ENCODE data around the gene ABTB1.
"Not testable (repeated sequence)": the region's sequence is repeated elsewhere in the genome, so short reads cannot be mapped to it uniquely, and the experiment has no call there.

ABTB1 gene

DNA sequence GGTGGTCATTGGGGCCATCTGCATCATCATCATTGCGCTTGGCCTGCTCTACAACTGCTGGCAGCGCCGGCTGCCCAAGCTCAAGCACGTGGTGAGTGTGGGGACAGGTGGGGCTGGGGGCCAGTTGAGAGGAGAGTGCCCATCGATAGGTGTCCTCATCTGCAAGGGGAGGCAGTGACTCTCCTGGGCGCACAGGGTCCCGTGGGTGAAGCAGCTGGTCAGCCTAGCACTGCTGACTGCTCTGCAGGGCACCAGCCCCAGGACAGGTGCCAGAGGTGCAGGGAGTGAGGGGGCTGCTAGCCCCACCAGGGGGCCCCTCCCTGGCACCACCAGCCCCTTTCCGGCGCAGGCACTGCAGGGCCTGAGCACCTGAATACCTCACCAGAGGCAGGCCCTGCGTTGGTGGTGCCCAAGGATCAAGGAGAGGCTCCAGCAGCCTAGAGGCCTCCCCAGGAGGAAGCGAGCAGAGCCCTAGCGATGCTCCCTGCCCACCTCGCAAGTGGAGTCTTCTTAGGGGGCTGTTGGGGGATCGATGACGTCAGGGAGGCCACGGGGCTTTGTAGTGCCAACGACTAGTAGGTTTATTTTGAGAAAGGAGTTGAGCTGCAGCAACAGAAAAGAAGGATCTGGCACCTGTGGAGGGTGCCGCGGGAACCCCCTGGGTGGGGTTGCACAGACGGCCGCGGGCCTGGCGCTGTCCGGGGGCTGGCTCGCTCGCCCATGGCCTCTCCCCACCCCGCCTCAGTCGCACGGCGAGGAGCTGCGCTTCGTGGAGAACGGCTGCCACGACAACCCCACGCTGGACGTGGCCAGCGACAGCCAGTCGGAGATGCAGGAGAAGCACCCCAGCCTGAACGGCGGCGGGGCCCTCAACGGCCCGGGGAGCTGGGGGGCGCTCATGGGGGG is 976 bp upstream of the ABTB1 start:
- DNase-seq (ENCODE audit: low read depth, low spot score), result no peak

DNA sequence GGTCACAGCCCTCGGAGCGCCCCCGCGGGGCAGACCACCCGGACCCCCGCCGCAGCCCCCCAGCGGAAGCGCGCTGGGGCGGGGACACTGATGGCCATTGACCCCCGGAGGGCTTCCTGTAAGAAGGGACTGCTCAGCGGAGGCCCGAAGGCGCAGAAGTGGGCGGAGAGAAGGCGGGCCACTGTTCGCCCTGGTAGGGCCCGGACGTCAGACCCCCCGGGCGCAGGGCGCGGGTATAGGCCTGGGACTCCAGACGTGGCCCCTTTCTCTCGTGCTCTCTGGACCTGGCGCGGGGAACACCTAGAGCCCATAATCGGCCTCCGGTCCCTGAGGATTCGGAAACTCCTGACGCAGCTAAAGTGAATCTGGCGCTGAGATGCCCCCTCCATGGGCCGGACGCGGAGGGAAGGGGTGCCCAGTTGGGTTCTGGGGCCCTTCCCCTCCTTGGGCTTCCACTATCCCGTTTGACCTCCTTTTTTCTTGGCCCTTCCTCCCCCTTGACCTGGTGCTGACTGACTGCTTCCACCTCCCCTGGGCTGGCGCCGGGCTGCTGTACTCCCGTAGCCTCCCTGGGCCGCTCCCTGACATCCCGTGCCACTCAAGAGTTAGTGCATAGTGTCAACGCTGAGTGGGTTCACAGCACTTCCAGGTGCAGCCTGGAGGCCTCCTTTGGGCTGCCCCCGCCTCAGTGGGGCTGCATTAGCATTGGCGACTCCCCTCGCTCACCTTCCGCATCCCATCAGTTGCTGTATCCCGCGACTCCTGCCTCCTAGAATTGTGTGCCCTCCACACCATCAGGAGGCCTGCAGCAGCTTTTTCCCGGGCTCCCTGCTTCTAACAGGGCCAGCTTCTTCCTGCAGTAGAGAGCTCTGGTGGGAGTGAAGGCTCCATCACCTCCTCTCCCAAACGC is 694 bp downstream of the ABTB1 start:
- DNase-seq (ENCODE audit: low read depth, low spot score), result no peak

DNA sequence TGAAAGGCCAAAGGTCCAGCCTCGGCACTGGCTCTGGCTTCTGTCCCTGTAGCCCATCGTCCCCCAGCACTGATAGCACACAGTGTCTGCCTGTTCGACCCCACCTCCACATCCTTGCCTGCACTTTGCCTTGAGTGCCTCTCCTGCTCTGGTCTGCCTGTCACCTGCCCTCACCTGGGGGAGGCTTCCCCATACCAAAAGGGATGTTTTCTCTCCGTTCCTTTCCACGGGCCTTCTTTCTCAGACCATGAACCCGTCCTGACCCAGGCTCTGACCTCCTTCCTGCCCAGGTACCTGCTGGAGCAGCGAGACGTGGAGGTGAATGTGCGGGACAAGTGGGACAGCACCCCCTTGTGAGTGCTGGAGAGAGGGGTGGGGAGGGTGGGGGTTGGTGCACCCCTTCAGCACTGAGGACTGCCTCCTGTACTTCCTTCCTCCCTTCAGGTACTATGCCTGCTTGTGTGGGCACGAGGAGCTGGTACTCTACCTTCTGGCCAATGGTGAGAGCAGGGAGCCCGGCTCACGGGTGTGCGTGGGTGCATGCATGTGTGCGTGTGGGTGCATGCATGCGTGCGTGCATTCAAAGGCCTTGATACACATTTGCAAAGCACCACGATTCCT is 1.5 kb downstream of the ABTB1 start:
- no peak for DNase-seq (ENCODE audit: low read depth, low spot score)

DNA sequence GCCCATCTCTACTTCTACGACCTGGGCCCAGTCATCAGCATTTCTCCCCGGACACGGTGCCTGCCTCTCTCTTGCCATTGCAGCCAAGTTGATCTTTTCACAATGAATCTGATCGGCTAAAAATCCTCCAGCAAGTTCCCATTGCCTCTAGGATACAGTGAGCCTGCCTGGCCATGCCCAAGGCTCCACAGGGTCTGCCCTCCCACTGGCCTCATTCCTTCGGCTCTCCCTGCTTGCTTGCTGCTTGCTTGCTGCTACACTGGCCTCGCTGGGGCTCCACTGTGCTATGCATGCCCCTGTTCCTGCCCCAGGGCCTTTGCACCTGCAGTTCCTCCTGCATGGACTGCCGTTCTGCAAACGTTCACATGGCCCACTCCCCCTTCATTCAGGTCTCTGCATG is 2.0 kb downstream of the ABTB1 start:
- no peak for DNase-seq (ENCODE audit: low read depth, low spot score)

DNA sequence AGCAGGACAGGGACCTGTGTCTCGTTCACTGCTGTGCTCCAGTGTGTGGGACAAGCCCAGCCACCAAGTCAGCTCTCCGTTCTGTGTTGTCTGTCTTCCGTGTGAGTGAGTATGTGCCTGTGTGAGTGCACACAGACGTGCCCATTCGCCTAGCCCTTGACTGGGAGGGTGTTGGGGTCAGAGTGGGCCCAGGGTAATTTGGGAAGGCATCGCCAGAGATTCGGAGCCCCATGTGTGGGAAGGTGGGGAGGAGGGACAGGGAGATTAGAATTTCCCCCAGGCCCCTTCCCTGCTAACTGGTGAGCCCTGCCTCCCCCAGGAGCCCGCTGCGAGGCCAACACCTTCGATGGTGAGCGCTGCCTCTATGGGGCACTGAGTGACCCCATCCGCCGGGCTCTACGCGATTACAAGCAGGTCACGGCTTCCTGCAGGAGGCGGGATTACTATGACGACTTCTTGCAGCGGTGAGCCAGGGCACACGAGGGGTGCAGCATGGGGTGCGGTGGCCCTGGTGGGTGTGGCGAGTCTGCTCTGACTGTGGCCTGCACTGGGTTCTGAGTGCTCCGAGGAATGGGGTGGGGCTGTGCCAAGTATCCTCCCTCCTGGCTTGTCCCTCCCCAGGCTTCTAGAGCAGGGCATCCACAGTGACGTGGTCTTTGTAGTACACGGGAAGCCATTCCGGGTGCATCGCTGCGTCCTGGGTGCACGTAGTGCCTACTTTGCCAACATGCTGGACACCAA is 3.1 kb downstream of the ABTB1 start:
- DNase-seq (ENCODE audit: low read depth, low spot score), result no peak

DNA sequence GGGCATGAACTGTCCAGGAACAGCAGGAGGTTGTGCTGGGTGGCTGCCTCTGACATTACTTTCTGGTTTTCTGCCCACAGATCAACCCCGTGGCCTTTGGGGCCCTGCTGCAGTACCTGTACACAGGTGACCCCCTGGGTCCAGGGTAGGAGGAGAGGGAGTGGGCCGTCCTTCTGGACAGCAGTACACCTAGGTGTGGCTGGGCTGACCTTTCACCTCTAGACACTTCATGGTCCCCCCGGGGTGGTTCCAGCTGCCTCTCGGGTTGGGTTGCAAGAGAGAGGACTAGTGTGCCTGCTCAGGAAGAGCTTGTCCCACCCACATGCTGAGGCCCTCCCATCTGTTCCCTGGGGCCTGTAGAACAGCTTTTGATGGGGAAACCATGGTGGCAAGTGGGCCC is 3.7 kb downstream of the ABTB1 start:
- no peak for DNase-seq (ENCODE audit: low read depth, low spot score)

DNA sequence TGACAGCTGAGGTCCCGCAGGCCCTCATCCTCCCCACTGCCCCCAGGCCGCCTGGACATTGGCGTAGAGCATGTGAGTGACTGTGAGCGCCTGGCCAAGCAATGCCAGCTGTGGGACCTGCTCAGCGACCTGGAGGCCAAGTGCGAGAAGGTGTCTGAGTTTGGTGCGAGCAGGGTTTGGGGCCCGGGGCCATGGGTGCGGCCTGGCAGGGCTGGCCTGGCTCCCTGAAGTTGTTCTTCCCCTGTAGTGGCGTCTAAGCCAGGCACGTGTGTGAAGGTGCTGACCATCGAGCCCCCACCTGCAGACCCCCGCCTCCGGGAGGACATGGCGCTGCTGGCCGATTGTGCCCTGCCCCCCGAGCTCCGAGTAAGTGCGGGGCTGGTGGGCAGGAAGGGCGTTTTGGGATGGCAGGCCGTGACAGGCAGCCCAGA is 4.2 kb downstream of the ABTB1 start:
- no peak for DNase-seq (ENCODE audit: low read depth, low spot score)

DNA sequence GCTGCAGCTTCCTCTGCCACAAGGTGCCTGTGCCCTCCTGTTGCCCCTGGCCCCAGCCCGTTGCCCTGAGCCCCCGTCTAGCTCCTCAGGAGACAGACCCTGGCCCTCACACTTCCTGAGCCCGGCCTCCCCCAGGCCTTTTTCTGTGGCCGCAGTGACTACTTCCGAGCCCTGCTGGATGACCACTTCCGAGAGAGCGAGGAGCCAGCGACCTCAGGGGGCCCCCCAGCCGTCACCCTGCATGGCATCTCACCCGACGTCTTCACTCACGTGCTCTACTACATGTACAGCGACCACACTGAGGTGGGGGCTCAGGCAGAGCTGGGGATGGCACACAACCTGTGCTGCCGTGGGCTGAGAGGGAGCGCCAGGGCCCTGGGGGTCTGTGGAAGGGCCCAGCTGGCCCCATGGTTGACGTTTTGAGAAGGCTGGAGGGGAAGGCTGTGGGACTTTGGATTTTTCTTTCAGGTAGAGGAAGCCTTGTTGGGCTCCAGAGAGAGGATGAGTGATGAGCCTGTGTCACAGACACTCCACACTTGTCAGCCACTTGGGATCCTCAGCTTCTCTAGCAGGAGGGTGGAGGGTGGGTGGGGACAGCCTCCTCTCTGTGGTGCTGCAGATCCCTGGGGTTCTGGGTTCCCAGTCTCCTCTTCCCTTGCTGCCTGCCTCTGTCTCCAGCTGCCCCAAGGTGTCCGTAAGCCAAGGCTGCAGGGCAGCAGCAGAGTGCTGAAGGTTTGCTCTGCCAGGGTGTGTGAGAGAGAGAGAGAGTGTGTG is 5.0 kb downstream of the ABTB1 start:
- DNase-seq (ENCODE audit: low read depth, low spot score), result no peak

DNA sequence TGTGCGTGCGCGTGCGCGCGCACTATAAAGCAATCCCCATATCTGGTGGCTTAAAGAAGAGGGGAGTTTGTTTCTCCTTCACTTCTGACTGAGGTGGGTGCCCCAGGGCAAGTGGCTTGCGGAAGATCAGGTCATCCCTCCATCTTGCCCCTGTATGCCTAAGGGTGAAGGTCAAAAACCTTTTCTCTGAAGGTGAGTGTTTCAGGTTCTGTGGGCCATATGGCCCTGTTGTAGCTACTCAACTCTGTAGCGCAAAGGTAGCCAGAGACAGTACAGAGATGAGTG is 5.5 kb downstream of the ABTB1 start:
- no peak for DNase-seq (ENCODE audit: low read depth, low spot score)

DNA sequence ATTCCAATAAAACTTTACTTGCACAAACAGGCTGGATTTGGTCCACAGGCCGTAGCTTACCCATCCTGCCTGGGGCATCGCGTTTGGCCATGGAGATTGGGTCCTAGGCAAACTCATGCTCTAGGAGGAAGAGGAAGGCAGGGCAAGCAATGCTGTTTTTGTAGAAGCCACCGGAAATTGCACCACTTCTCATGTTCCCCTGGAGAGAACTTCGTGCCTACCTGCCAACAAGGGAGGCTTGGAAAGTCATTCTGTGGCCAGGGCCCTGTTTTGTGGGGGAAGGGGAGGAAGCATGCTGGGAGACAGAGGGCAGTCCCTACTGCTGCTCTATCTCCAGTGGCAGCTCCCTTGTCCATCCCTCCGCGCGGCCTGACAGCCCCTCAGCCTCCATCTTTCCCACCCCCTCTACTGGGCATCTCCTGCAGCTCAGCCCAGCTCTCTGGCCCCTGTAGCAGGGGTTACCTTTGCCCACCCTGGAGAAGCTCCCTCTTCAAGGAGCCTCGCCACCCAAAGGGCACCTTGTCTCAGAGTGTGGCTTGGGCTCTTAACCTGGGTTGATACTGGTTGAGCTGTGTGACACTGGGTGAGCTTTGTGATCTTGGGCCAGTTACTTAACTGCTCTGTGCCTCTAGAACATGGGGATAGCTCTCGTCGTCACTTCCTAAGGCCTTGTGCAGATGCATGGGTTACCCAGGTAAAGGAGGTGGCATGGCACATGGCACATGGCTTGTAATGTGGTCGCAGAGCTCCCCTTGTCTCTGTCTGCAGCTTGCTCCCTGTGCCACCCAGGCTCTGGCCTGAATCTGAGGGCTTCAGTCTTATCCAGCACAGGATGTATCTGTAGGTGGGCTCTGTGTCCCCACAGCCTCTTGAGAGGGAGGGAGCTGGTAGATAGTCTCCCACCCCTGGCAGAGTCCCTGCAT is 6.1 kb downstream of the ABTB1 start:
- no peak for DNase-seq (ENCODE audit: low read depth, low spot score)

DNA sequence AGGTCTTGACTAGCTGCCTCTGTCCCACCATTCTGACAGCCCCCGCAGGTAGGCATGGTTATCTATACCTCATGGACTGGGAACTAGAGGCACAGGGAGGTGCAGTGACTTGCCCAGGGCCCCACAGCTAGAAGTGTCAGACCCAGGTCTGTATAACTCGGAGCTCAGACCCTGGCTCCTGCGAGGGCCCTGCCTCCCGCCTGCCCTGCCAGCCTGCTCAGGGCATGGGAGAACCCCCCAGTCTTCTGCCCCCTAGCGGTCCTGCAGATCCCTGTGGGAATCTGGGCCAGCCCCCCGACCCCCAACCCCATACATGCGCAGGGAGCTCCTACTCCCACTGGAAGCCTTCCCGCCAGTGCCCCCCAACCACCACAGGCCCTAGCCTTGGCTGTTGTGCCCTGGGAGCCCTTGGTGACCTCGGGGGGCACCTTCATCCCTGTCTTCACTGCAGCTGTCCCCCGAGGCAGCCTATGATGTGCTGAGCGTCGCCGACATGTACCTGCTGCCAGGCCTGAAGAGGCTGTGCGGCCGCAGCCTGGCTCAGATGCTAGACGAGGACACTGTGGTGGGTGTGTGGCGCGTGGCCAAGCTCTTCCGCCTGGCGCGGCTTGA is 6.9 kb downstream of the ABTB1 start:
- no peak for DNase-seq (ENCODE audit: low read depth, low spot score)

DNA sequence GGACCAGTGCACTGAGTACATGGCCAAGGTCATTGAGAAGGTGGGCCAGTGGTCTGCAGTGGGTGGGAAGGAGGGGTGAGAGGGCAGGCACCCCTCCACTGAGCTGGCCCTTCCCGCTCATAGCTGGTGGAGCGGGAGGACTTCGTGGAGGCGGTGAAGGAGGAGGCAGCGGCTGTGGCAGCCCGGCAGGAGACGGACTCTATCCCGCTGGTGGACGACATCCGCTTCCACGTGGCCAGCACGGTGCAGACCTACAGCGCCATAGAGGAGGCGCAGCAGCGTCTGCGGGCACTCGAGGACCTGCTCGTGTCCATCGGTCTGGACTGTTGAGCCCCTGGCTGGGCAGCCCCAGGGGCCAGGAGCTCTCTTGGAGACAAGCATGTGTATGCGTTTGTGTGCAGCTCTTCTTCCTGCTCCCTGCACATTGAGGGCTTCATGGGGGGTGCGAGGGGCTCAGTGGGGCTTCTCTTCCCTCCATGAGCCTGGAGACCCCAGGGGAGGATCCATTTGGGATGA is 7.5 kb downstream of the ABTB1 start:
- no peak for DNase-seq (ENCODE audit: low read depth, low spot score)

DNA sequence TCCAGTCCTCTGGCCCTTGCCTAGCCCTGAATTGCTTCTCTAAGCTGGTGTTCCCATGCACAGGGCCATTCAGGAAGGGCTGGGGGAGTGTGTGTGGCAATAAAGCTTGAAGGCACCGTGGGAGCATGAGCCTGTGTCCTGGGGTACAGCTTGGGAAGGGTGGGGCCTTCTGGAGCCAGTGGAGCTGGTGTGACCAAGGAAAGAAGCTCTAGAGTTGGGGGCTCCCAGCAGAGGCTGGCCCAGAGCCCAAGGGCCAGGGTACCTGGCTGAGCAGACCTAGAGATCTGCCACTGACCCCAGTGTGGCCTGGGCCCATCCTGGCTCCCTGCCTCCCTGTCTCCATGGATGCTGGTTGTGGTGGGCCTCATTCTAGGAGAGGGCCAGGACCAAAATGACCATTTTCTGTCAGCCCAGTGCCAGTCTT is 8.1 kb downstream of the ABTB1 start:
- DNase-seq (ENCODE audit: low read depth, low spot score), result no peak

DNA sequence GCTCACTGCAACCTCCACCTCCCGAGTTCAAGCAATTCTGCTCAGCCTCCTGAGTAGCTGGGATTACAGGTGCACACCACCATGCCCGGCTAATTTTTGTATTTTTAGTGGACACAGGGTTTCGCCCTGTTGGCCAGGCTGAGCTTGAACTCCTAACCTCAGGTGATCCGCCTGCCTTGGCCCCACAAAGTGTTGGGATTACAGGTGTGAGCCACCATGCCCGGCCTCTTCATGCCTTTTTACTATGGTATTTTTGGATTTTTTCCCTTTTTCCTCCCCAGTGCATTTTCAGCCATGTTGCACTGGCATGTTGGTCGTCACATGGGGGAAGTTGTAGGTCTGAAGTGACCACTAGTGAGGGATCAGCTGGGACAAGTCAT is 9.4 kb downstream of the ABTB1 start:
- not testable (repeated sequence) for DNase-seq (ENCODE audit: low read depth, low spot score)

DNA sequence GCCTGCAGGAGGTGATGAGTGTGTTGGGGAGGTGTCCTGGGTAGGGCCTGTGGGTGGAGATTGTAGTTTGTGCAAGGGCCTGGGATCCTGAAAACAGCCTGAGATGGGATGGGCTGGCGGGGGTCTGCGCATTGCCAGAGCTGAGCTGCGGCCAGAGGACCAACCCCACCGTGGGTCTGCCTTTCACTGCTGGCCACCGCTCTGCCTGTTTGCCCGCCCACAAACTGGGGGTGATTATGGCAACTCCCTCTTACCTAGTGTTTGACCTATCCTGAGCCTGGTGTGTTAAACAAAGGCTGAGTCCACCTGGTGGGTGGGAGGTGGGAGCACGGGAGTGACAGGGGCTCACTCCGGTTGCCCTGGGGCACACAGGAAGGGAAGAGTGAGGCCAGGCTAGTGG is 9.8 kb downstream of the ABTB1 start:
- DNase-seq (ENCODE audit: low read depth, low spot score), result no peak

DNA sequence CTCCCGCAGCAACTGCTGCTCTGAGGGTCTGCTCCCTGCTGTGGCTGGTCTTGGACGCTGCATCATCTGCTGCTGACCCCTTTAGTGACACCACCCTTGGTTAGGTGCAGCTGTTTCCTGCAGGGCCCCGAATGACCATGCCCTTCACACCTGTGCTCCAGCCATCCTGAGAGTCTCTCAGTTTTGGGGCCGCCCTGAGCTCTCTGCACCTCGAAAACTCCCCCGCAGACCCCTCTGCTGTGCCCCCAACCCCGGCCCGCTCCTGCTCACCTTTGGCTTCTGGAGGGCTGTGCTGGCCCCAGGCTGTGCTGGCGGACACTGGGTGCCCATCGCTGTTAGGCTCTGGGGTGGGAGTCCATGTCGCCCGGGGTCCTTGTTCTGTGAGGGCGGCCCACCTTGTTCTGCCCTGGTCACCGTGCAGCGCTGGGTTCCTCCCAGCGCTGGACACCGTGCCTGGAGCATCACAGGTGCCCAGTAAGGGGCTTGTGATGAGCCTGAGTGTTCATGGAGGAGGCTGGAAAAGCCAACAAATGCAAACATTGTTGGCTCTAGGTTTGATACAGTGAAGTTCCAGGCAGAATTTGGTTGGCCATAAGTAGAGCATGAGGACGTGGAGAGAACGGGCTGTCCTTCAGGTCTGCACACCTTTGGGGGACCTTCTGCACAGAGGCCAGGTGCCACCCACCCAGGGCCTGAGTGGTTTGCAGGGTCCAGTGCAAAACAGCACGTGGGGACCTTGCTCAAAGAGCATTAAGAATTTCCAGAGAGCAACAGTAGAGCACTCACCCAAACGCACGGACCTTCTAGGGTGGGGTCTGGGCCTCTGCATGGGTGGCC is 12.3 kb downstream of the ABTB1 start:
- DNase-seq (ENCODE audit: low read depth, low spot score), result no peak

DNA sequence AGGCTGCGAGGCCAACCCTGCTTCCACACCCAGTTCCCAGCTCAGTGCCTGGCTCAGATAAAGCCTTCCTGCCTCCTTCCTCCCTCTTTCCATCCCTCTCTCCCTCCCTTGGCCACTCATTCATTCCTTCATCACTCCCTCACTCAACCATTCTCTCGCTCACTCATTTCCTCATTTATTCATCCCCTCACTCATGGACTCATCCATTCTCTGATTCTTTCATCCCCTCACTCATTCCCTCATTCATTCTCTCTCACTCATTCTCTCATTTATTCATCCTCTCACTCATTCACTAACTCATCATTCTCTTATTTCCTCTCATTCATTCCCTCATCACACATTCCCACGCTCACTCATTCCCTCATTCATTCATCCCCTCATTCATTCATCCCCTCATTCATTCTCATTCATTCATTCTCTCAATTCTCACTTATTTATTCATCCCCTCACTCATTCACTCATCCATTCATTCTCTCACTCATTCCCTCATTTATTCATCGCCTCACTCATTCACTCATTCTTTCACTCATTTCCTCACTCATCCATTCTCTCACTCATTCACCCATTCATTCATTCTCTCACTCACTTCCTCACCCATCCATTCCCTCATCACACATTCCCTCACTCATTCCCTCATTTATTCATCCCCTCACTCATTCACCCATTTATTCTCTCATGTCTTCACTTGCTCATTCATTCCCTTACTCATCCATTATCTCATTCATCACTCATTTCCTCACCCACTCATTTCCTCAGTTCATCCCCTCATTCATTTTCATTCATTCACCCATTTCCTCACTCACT is 13.2 kb downstream of the ABTB1 start:
- DNase-seq (ENCODE audit: low read depth, low spot score), result no peak

All from brain pericyte (primary cell).